ENCODE results near the gene ADAMTSL1. TPM values are rescaled to one million over a fixed set of nuclear protein-coding genes. Genes with fewer than 3 reads are reported as not detected.

Gene ADAMTSL1
- total RNA-seq, 1 experiment from 2014 or later: 0.94 TPM

DNA sequence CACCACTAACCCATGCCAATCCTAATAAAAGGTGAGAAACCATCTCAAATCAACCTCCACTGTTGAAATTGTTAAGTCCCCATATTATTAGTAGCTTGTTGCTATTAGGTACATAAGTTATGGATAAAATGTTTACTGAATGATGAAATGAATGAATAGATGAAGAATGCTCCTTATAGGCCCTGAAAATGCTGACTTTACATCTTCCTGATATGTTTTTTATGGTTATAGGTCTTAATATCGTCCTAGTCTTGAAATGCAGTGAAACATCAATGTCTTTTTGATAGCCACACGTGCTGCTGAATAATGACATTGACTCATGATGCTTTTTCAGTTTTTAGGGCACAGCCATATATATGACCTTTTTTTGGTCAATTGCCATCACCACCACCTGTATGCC lies 281.3 kb downstream of the ADAMTSL1 start (continued):
- TF ChIP-seq, protein P1, sequence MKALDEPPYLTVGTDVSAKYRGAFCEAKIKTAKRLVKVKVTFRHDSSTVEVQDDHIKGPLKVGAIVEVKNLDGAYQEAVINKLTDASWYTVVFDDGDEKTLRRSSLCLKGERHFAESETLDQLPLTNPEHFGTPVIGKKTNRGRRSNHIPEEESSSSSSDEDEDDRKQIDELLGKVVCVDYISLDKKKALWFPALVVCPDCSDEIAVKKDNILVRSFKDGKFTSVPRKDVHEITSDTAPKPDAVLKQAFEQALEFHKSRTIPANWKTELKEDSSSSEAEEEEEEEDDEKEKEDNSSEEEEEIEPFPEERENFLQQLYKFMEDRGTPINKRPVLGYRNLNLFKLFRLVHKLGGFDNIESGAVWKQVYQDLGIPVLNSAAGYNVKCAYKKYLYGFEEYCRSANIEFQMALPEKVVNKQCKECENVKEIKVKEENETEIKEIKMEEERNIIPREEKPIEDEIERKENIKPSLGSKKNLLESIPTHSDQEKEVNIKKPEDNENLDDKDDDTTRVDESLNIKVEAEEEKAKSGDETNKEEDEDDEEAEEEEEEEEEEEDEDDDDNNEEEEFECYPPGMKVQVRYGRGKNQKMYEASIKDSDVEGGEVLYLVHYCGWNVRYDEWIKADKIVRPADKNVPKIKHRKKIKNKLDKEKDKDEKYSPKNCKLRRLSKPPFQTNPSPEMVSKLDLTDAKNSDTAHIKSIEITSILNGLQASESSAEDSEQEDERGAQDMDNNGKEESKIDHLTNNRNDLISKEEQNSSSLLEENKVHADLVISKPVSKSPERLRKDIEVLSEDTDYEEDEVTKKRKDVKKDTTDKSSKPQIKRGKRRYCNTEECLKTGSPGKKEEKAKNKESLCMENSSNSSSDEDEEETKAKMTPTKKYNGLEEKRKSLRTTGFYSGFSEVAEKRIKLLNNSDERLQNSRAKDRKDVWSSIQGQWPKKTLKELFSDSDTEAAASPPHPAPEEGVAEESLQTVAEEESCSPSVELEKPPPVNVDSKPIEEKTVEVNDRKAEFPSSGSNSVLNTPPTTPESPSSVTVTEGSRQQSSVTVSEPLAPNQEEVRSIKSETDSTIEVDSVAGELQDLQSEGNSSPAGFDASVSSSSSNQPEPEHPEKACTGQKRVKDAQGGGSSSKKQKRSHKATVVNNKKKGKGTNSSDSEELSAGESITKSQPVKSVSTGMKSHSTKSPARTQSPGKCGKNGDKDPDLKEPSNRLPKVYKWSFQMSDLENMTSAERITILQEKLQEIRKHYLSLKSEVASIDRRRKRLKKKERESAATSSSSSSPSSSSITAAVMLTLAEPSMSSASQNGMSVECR (CRISPR knock-in tag; IDR thresholded peaks at IDR 0.05; ENCODE audit: borderline replicate concordance): no peak
- TF ChIP-seq CTCF (IDR thresholded peaks at IDR 0.05) (no peak), EMX1 (CRISPR knock-in tag; IDR thresholded peaks at IDR 0.05) (no peak), ZBTB21 (CRISPR knock-in tag; IDR thresholded peaks at IDR 0.05; ENCODE audit: borderline replicate concordance) (no peak), SOX15 (CRISPR knock-in tag; IDR thresholded peaks at IDR 0.05) (no peak), RORB (CRISPR knock-in tag; IDR thresholded peaks at IDR 0.05) (no peak), E2F1 (CRISPR knock-in tag; IDR thresholded peaks at IDR 0.05) (no peak), SMAD4 (CRISPR knock-in tag; IDR thresholded peaks at IDR 0.05) (no peak), TEAD1 (CRISPR knock-in tag; IDR thresholded peaks at IDR 0.05) (no peak), MAX (CRISPR knock-in tag; IDR thresholded peaks at IDR 0.05) (no peak), GRHL2 (CRISPR knock-in tag; IDR thresholded peaks at IDR 0.05; ENCODE audit: insufficient replicate concordance, severe bottlenecking) (no peak)
- TF ChIP-seq, protein P2, sequence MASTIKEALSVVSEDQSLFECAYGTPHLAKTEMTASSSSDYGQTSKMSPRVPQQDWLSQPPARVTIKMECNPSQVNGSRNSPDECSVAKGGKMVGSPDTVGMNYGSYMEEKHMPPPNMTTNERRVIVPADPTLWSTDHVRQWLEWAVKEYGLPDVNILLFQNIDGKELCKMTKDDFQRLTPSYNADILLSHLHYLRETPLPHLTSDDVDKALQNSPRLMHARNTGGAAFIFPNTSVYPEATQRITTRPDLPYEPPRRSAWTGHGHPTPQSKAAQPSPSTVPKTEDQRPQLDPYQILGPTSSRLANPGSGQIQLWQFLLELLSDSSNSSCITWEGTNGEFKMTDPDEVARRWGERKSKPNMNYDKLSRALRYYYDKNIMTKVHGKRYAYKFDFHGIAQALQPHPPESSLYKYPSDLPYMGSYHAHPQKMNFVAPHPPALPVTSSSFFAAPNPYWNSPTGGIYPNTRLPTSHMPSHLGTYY (CRISPR knock-in tag; IDR thresholded peaks at IDR 0.05): no peak
- TF ChIP-seq, protein P3, sequence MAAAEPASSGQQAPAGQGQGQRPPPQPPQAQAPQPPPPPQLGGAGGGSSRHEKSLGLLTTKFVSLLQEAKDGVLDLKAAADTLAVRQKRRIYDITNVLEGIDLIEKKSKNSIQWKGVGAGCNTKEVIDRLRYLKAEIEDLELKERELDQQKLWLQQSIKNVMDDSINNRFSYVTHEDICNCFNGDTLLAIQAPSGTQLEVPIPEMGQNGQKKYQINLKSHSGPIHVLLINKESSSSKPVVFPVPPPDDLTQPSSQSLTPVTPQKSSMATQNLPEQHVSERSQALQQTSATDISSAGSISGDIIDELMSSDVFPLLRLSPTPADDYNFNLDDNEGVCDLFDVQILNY (CRISPR knock-in tag; IDR thresholded peaks at IDR 0.05): no peak

DNA sequence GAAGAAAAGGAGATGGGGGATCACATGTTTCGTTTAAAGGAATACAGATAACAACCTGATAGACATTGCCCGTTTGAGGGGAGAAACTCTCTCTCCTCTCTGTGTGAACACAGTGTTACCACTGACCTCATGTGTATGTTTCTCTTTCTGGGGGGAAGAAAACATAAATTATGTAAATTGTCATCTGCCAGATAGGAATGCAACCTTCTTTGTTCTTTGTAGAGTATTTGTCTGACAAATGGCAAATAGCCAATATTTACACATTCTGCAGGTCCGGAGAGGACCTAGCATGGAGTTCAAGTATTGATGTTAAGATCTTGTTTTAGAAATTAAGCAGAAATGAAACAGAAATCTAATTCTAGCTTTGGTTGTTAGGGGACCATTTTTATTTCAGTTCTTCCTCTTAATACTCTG lies 282.8 kb downstream of the ADAMTSL1 start:
- ChIA-PET CTCF (no interaction called here), POLR2A (interaction anchor here (0.7 kb wide), 1 partner anchor 12 kb away, joined by 6 read pairs; no protein-coding TSS in a partner anchor)
- DNase-seq (ENCODE audit: low spot score): no peak
- Mint-ChIP-seq H3K4me1 (peaks cover 4% of the 10 kb centered on the region), H3K27ac (no peak overlapping the region), H3K4me3 (no peak overlapping the region), H3K27me3 (ENCODE audit: low read depth) (no peaks in the 10 kb centered on the region), H3K36me3 (no peaks in the 10 kb centered on the region), H3K9me3 (no peaks in the 10 kb centered on the region)
- TF ChIP-seq, protein P4, sequence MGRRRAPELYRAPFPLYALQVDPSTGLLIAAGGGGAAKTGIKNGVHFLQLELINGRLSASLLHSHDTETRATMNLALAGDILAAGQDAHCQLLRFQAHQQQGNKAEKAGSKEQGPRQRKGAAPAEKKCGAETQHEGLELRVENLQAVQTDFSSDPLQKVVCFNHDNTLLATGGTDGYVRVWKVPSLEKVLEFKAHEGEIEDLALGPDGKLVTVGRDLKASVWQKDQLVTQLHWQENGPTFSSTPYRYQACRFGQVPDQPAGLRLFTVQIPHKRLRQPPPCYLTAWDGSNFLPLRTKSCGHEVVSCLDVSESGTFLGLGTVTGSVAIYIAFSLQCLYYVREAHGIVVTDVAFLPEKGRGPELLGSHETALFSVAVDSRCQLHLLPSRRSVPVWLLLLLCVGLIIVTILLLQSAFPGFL (CRISPR knock-in tag; IDR thresholded peaks at IDR 0.05; ENCODE audit: borderline replicate concordance): no peak
- TF ChIP-seq NR2C2 (CRISPR knock-in tag; IDR thresholded peaks at IDR 0.05): no peak
- no peak for TF ChIP-seq GRHL2 (CRISPR knock-in tag; IDR thresholded peaks at IDR 0.05; ENCODE audit: insufficient replicate concordance, severe bottlenecking)
- TF ChIP-seq, protein P3 (CRISPR knock-in tag; IDR thresholded peaks at IDR 0.05): no peak
- TF ChIP-seq HMGXB4 (CRISPR knock-in tag; IDR thresholded peaks at IDR 0.05): no peak
- TF ChIP-seq ESRRA (CRISPR knock-in tag; IDR thresholded peaks at IDR 0.05; ENCODE audit: borderline replicate concordance): no peak
- no peak for TF ChIP-seq TEAD1 (CRISPR knock-in tag; IDR thresholded peaks at IDR 0.05)
- no peak for ATAC-seq
